ENCODE results near the gene LAMA5.

The LAMA5 gene

DNA sequence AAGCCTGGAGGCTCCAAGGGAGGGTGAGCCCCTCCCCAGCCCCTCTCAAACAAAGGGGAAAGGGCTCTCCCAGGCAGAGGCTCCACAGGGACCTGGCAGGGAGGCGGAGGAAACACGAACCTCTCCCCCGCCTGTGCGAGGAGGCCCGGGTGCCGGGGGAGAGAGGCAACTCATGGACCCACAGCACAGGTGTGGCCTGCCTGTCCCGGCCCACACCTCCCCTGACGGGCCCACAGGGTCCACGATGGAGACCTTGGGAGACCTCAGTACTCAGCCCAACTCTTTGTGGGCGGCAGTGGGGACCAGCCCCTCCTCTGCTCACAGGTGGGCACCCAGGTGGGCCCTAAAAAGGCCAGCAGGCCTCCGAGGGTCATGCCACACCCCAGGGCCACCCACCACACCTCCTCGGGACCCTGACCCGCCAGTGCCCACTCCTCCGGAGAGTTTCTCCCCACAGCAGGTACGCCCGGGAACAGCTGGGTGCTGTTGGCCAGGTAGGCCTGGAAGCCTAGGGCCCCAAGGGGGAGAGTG is 12.2 kb downstream of the LAMA5 start:
- TF ChIP-seq, protein P1, sequence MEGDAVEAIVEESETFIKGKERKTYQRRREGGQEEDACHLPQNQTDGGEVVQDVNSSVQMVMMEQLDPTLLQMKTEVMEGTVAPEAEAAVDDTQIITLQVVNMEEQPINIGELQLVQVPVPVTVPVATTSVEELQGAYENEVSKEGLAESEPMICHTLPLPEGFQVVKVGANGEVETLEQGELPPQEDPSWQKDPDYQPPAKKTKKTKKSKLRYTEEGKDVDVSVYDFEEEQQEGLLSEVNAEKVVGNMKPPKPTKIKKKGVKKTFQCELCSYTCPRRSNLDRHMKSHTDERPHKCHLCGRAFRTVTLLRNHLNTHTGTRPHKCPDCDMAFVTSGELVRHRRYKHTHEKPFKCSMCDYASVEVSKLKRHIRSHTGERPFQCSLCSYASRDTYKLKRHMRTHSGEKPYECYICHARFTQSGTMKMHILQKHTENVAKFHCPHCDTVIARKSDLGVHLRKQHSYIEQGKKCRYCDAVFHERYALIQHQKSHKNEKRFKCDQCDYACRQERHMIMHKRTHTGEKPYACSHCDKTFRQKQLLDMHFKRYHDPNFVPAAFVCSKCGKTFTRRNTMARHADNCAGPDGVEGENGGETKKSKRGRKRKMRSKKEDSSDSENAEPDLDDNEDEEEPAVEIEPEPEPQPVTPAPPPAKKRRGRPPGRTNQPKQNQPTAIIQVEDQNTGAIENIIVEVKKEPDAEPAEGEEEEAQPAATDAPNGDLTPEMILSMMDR (conservative IDR thresholded peaks at IDR 0.05; ENCODE audit: low read length): no peak
- H3K4me3 ChIP-seq (ENCODE audit: low read length): no peak overlapping the region
- DNase-seq (ENCODE audit: low read depth): no peak

DNA sequence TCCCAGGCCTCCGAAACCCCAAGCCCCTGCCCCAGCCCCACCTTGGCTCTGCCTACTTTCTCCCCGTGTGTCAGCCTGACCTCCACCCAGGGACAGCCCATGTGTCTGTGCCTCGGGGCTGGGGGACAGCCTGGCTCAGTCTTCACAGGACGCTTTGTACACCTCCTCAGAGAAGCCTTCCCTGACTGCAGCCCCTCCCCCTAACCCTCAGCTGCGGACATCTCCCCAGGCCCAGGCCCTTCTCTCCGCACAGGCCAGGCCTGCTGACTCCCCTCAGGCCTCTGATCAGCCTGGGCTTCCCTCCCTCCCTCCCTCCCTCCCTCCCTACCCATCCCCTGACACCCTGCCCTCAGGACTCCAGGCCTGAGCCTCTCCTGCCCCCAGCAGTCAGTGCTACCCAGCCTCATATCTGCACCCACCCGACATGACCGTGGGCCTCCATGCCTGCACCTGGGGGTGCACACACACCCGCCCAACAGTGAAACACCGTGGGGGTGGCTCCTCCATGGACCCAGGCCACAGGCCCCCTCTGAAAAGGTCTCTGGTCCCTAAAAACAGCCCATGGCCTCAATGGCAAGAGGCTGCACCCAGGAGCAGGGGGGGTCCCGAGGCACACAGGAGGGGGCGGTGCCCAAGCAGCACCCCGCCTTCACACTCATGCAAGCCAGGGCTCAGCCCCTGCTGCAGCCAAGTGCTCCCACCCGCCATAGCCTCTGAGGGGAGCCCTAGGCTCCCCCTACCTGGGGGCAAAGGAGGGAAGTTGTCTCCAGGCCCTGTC is 12.9 kb downstream of the LAMA5 start:
- H3K4me3 ChIP-seq (ENCODE audit: low read length): no peak overlapping the region
- no peak for DNase-seq (ENCODE audit: low read depth)
- TF ChIP-seq, protein P1 (conservative IDR thresholded peaks at IDR 0.05; ENCODE audit: low read length): no peak

DNA sequence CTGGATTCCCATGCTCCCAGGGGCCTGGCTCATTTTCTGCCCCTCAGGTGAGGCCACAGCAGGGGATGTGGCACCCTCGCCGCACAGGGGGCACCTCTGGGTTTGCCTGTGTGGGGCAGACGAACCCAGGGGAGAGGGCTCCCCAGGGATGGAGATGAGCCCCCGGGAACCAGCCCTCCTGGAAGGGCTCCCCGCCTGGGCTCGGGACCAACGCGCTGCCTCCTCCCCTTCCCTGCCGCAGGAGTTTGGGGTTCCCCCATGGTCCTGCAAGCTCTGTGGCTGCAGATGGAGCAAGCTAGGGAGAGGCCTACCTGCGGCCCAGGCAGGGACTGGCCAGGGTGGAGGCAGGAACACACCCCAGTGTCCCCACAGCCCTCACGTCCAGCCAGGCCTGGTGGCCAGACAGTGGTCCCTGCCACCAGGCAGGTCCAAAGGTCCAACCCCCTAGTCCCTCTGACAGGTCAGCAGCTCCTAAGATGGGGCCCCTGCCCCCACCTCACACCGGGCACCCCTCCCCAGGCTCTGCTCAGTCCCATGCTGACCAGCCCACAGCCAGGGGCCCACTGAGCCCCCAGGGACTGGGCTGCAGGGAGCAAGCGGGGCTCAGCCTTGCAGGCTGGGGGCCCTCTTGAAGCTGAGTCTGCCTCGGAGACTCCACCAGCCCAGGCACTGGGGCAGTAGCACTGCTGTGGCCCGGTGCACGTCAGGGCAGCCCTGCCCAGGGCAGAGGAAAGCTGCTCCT is 13.7 kb downstream of the LAMA5 start:
- TF ChIP-seq, protein P1 (conservative IDR thresholded peaks at IDR 0.05; ENCODE audit: low read length): no peak
- no peak for DNase-seq (ENCODE audit: low read depth)
- H3K4me3 ChIP-seq (ENCODE audit: low read length): no peak overlapping the region

DNA sequence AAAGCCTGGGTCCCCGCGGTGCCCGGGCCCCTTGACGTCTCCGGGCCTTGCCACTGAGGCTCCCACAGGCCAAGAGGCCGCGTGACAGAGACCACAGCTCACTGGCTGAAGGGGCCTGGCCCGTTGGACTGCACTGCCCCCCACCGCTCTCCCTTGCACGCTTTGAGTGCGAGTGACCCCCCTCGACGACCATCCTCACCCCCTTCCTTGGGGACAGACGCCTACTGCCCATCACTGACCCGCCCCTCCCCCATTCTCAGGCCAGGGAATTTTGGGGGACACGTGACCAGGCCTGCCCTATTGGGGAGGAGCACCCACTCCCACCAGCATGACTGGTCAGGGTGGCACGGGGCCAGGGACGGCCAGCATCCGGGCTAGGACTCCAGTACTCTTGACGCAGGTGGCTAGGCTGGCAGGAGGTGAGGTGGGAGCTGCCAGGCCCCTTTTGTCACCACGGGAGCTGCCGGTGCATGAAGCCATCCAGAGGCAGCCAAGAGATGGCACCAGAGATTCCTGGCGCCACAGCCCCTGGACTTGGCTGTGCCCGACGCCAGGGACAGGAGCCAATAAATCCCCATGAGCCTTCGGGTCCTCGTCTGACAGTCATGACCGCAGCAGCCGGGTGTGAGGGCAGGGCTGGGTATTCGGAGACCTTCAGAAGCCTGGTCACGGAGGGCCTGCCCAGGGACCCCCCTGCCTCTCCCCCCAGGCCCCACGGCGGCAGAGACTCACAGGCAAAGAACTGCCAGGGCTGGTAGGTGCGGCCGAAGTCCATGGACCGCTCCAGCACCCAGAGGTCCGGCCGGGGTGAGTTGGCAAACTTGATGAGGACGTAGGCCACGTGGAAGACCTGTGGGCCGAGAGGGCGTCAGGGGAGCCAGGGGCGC is 14.5 kb downstream of the LAMA5 start:
- no peak overlapping the region for H3K4me3 ChIP-seq (ENCODE audit: low read length)
- no peak for DNase-seq (ENCODE audit: low read depth)
- TF ChIP-seq, protein P1 (conservative IDR thresholded peaks at IDR 0.05; ENCODE audit: low read length): no peak

DNA sequence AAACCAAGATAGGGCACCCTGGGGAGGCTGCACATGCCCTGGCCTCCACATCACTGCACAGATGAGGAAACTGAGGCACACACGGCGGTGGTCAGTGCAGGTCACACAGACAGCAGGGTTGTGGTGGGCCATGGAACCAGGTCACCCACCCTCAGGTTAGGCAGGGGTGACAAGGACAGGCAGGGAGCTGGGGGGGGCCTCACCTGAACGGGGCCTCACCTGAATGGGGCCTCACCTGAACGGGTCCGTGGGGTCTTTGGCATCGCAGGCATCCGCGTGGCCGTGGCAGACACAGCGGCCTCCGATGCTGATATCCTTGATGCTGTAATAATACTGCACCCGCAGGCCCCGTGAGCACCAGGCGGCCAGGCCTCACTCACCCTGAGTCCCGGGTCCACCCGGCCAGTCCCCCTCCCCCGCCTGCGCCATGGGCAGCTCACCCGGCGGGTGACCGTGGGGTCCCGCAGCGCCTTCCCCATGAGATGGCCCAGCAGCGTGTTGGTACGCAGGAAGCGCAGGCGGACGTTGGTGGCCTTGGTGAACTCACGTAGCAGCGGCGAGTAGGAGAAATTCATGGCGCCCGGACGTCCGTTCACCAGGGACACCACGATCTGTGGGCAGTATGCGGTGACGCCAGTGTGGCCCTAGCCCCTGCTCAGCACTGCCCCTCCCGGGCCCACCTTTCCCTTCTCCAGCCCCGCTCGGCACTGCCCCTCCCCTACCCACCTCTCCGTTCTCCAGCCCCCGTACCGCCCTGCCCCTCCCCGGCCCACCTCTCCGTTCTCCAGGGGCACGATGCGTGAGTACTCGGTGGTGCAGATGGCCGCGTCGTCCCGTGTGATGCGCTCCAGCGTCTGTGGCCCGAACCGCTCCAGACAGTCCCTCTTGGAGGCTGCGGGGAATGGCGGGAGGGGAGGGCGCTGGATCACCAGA is 15.4 kb downstream of the LAMA5 start:
- H3K4me3 ChIP-seq (ENCODE audit: low read length): no peak overlapping the region
- no peak for DNase-seq (ENCODE audit: low read depth)
- TF ChIP-seq, protein P1 (conservative IDR thresholded peaks at IDR 0.05; ENCODE audit: low read length): no peak
